GM12873 (cell line): ENCODE data around the gene ANTXR1.

Source experiments
- CTCF ChIP-seq: IDR thresholded peaks from 2 replicates; pipeline ENCODE4 v1.5.1; 2012; ENCODE audit warnings: low read depth, mild to moderate bottlenecking, moderate library complexity, low read length, control low read depth; ENCODE audit not compliant: insufficient read depth; ENCODE audit errors: missing control alignments

The ANTXR1 gene

GRCh38 chr2:69171897-69172525, 159.0 kb downstream of the ANTXR1 start:
- TF ChIP-seq CTCF, result no peak

- no peak for TF ChIP-seq CTCF
Observed at GRCh38 chr2:69173706-69174105, 160.7 kb downstream of the ANTXR1 start.

- TF ChIP-seq CTCF, result no peak
Observed at GRCh38 chr2:69175790-69176715, 163.1 kb downstream of the ANTXR1 start.

- TF ChIP-seq CTCF, result no peak
Observed at GRCh38 chr2:69177063-69177771, 164.2 kb downstream of the ANTXR1 start.

- no peak for TF ChIP-seq CTCF
Observed at GRCh38 chr2:69177785-69178636, 165.0 kb downstream of the ANTXR1 start.

- TF ChIP-seq CTCF, result no peak
Observed at GRCh38 chr2:69178756-69179155, 165.8 kb downstream of the ANTXR1 start.
